ENCODE measurements around the gene DELE1. TPM values are rescaled to one million over a fixed set of nuclear protein-coding genes. Genes with fewer than 3 reads are reported as not detected.

Gene DELE1
- total and polyA plus RNA-seq, 2 donors (not counting 3 experiments of a cell fraction or from before 2014, with no cell fraction given), result 105 to 121 TPM

- Histone ChIP-seq H4K20me1 (replicated peaks; ENCODE audit: control insufficient read depth, extremely low read depth, insufficient read depth, low read length) (no peaks in the 10 kb centered on the region), H3K27ac (ENCODE audit: insufficient read depth, low read depth, low read length) (no peak overlapping the region), H3K4me1 (ENCODE audit: control insufficient read depth, extremely low read depth, insufficient read depth, low read length) (no peaks in the 10 kb centered on the region), H3K79me2 (ENCODE audit: control insufficient read depth, insufficient read depth, low read length) (no peaks in the 10 kb centered on the region), H3K9me3 (replicated peaks; ENCODE audit: control insufficient read depth, insufficient read depth, low read length) (no peaks in the 10 kb centered on the region), H2AFZ (ENCODE audit: low read depth, low read length) (no peak overlapping the region), H3K27me3 (ENCODE audit: control insufficient read depth in 2 of 2, insufficient read depth in 2 of 2, low read length in 2 of 2) (peaks cover 4 to 5% of the 10 kb centered on the region in 2 experiments), H3K9ac (replicated peaks; ENCODE audit: extremely low read depth, insufficient read depth, low read length) (no peak overlapping the region), H3K4me3 (replicated peaks in 1 of 3; ENCODE audit: insufficient read depth in 1 of 3, low read depth in 1 of 3, low read length in 3 of 3) (no peak overlapping the region), H3K4me2 (ENCODE audit: insufficient read depth, low read length) (no peak overlapping the region), H3K36me3 (ENCODE audit: control insufficient read depth in 2 of 2, extremely low read depth in 1 of 2, insufficient read depth in 2 of 2, low read length in 2 of 2) (no peaks in the 10 kb centered on the region), H3K9me1 (replicated peaks; ENCODE audit: control insufficient read depth, extremely low read depth, insufficient read depth, low read length) (no peaks in the 10 kb centered on the region)
- no TSS peak for BruUV-seq (replicated peaks)
- dilution Hi-C loops (cut with MboI; ENCODE audit: extremely low pct_ligation_motif_present, low sequenced_read_pairs), result no loop called here
- ChIA-PET POLR2A (no interaction called here), CTCF (interaction anchor here (0.7 to 1.9 kb wide), 4 partner anchors 17 to 214 kb away, joined by 3 to 9 read pairs (median 4); no protein-coding TSS in a partner anchor)
- intact Hi-C loops (cut with micrococcal nuclease), result no loop called here
- DNase-seq (ENCODE audit: low read depth, low spot score), result no peak
- FAIRE-seq, result no peak
- TF ChIP-seq CTCF (IDR thresholded peaks at IDR 0.05; ENCODE audit: extremely low read depth in 1 of 2, insufficient read depth in 1 of 2, low read depth in 1 of 2, low read length in 2 of 2) (no peak), GATA2 (IDR thresholded peaks at IDR 0.05; ENCODE audit: insufficient read depth, insufficient read length, low read depth, low read length) (no peak), EZH2 (IDR thresholded peaks at IDR 0.05; ENCODE audit: borderline replicate concordance, low read depth, low read length, severe bottlenecking) (no peak), JUN (IDR thresholded peaks at IDR 0.05; ENCODE audit: borderline replicate concordance, insufficient read depth, insufficient read length, low read depth) (no peak), FOS (IDR thresholded peaks at IDR 0.05; ENCODE audit: borderline replicate concordance, insufficient read depth, low read length) (no peak), POLR2A (IDR thresholded peaks at IDR 0.05; ENCODE audit: low read depth, low read length) (no peak)
- TF ChIP-seq, protein P1, sequence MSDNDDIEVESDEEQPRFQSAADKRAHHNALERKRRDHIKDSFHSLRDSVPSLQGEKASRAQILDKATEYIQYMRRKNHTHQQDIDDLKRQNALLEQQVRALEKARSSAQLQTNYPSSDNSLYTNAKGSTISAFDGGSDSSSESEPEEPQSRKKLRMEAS (IDR thresholded peaks at IDR 0.05; ENCODE audit: insufficient read depth, insufficient read length), result no peak
Observed at GRCh38 chr5:141906517-141906916, 17.2 kb upstream of the DELE1 start.

All from endothelial cell of umbilical vein (primary cell).